ENCODE data around the gene COL13A1. TPM values are rescaled to one million over a fixed set of nuclear protein-coding genes. Genes with fewer than 3 reads are reported as not detected.

Gene COL13A1
- total RNA-seq, 2 experiments from 2014 or later = not detected

DNA sequence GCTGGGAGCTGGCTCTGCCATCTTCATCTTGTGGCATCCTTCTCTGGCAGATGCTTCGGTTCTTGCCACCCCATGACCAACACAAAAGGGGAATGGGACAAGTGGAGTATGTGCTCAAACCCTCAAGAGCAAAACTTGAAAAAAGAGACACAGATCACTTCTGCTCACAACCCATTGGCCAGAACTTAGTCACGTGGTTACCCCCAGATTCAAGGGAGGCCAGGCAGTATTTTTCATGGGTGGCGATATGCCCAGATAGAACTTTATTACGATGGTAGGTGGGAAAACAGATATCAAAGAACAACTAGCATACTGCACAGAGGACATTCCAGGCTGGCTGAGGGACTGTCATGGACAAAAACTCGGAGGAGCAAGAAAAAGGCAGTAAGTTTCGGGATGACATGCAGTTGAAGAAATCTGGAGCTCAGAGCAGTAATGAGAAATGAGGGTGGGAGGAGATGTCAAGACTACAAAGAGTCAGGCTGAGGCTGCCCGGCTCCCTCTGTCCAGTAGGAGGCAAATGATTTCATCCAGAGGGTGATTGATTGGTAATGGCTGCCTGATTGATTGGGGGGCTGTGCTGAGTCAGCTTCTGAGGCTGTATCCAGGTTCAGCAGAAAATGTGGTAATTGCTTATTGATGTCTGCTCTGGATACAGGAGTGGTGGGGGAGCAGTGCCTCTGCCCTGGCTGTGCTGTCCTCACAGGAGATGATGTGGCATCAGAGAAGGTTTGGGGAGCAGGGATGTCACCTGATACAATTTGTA is 25.3 kb downstream of the COL13A1 start:
- no peaks in the 10 kb centered on the region for H3K36me3 Mint-ChIP-seq (ENCODE audit: low read depth)
- peaks cover 7% of the 10 kb centered on the region for H3K4me1 Mint-ChIP-seq (ENCODE audit: low read depth)
- ChIA-PET CTCF (interaction anchor here (1.9 kb wide), 1 partner anchor 88 kb away, joined by 4 read pairs; no protein-coding TSS in a partner anchor), POLR2A (no interaction called here)
- H3K9me3 Mint-ChIP-seq (ENCODE audit: insufficient read depth) = no peaks in the 10 kb centered on the region
- no peak overlapping the region for H3K4me3 Mint-ChIP-seq
- peaks cover 16% of the 10 kb centered on the region for H3K27me3 Mint-ChIP-seq (ENCODE audit: low read depth)
- ATAC-seq (no peak), DNase-seq (no peak)
- H3K27ac Mint-ChIP-seq = no peak overlapping the region

DNA sequence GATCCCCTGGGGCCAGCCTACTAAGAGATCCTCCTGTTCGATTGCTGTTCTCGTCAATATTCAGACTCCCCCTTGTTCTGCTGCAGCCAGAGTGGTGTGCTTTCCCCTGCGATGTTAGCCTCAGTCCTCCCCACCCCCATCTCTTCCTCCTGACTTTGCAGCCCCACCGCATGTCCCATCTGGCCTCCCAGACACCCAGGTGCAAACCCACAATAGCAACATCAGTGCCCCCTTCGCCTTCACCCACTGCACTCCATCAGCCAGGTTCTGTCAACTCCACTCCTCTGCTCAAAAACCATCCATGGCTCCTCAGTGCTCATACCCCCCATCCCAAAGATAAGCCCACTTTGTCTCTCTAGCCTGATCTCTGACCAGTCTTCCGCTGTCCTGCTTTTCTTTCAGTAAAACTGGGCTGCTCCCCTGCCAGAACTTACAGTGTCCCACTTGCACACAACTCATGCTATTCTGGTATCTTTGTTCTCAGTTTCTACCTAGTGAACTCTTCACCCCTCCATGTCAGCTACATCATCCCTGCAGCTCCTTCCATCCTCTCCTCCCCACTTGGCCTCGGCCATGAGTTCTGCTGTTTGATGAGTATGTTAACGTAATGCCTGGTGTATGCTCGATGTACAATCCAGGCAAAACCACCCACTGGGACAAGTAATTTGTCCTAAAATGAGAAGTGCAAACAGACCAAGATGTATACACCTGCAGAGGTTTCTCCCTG is 26.6 kb downstream of the COL13A1 start:
- no peak overlapping the region for H3K4me3 Mint-ChIP-seq
- H3K36me3 Mint-ChIP-seq (ENCODE audit: low read depth) = no peaks in the 10 kb centered on the region
- H3K27ac Mint-ChIP-seq = no peak overlapping the region
- no peaks in the 10 kb centered on the region for H3K9me3 Mint-ChIP-seq (ENCODE audit: insufficient read depth)
- POLR2A ChIA-PET = no interaction called here
- ATAC-seq (no peak), DNase-seq (no peak)
- H3K4me1 Mint-ChIP-seq (ENCODE audit: low read depth) = peaks cover 7% of the 10 kb centered on the region
- CTCF ChIA-PET = no interaction called here
- peaks cover 20% of the 10 kb centered on the region for H3K27me3 Mint-ChIP-seq (ENCODE audit: low read depth)

GRCh38 chr10:69829775-69830174 is 28.1 kb downstream of the COL13A1 start:
- DNase-seq = no peak
- H3K27me3 Mint-ChIP-seq (ENCODE audit: low read depth) = peaks cover 28% of the 10 kb centered on the region

DNA sequence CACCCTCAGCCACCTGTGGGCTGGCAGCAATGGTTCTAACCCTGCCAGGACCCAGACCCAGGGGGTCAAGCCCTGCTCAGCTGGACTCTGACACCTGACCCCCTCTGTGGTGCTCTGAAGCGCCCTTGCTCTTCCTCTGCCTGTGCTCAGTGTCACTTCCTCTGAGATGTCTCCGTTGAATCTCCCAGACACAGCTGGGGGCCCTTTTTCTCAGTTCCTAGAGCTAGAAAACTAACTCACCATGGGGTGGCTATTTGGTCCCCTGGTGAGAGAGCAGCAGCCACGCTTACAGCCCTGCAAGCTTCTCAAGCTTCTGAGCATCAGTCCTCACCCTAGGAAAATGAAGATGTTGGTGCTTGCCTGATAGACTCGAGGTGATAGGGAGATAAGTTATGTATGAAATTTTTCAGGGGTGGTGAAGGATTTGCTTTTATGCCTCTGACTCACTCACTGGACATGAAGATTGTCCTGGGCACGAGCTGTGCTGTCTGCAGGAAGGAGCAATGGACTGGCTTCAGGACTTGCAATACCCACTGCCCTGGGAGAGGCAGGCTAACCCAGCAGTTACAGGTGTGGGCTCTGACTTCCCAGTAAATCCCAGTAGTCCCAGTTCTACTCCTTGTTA is 29.6 kb downstream of the COL13A1 start:
- Mint-ChIP-seq H3K4me1 (ENCODE audit: low read depth) (peaks cover 7% of the 10 kb centered on the region), H3K4me3 (no peak overlapping the region), H3K27ac (no peak overlapping the region), H3K27me3 (ENCODE audit: low read depth) (peaks cover 37% of the 10 kb centered on the region), H3K9me3 (ENCODE audit: insufficient read depth) (no peaks in the 10 kb centered on the region), H3K36me3 (ENCODE audit: low read depth) (no peaks in the 10 kb centered on the region)
- ChIA-PET POLR2A (no interaction called here), CTCF (no interaction called here)
- DNase-seq (no peak), ATAC-seq (no peak)

More at GRCh38 chr10:69829775-69830174, 28.1 kb downstream of the COL13A1 start:
- Mint-ChIP-seq H3K4me3 (no peak overlapping the region), H3K4me1 (ENCODE audit: low read depth) (peaks cover 7% of the 10 kb centered on the region), H3K36me3 (ENCODE audit: low read depth) (no peaks in the 10 kb centered on the region), H3K27ac (no peak overlapping the region), H3K9me3 (ENCODE audit: insufficient read depth) (no peaks in the 10 kb centered on the region)
- no peak for ATAC-seq
- CTCF ChIA-PET = no interaction called here
- POLR2A ChIA-PET = no interaction called here

DNA sequence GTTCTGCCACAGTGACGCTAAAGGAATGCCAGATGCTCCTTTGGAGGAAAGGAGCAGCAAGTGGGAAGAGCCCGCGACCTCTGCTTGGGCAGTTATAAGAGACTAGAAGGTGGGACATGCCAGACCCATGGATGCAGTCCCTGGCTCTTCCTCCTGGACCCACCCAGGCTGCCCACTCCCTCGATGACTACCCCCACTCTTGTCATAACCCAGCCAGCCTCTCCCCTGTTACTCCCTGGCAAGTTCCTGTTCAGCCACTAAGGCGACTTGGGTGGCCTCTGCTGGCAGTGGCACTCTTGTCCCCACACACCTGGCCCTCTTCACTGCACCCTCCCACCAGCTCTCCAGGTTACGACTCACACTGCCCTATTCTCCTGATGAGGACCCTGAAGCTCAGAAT is 33.5 kb downstream of the COL13A1 start:
- ATAC-seq (no peak), DNase-seq (no peak)
- H3K27me3 Mint-ChIP-seq (ENCODE audit: low read depth) = peaks cover 23% of the 10 kb centered on the region
- H3K4me3 Mint-ChIP-seq = no peak overlapping the region
- H3K4me1 Mint-ChIP-seq (ENCODE audit: low read depth) = no peaks in the 10 kb centered on the region
- ChIA-PET CTCF (interaction anchor here (1.1 to 1.2 kb wide), 2 partner anchors 80 to 123 kb away, joined by 3 to 4 read pairs; no protein-coding TSS in a partner anchor), POLR2A (interaction anchor here (0.6 kb wide), 1 partner anchor 36 kb away, joined by 3 read pairs; no protein-coding TSS in a partner anchor)
- H3K9me3 Mint-ChIP-seq (ENCODE audit: insufficient read depth) = no peaks in the 10 kb centered on the region
- H3K36me3 Mint-ChIP-seq (ENCODE audit: low read depth) = no peaks in the 10 kb centered on the region
- no peak overlapping the region for H3K27ac Mint-ChIP-seq

DNA sequence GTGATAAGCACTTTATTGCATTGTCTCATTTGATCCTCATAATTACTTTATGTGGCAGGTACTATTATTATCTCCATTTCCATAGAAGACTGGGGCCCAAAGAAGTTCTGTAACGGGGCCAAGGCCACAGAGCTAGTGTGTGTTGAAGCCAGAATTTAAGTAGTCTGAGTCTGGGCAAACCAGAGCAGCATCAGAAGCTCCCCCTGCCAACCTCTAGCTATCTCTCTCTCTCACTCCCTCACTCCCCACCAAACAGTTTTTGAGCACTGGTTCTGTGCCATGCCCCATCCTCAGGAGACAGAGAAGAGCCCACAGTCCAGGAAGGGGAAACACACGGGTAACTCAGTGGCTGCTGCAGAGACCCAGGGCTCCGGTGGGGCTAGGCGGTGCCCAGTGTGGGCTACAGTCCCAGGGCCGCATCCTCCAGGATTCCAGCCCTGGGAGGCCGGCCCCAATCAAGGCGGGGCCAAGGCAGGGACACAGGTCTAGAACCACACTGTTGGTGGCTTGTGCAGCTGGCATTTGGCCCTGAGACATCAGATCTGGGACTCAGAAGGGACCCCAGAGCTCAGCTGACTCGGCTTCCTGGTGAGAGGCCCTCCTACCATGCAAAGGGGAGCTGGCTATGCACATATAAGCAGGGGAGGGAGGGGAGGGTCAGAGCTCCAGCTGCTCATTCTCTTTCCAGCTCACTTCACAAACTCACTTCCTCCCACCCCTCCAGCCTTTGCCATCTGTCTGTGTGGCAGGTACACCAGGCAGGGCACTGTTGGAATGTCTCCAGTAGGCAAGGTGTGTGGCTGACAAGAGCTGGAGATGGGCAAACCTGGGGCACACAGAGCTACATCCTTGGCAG is 34.4 kb downstream of the COL13A1 start:
- DNase-seq (no peak), ATAC-seq (no peak)
- ChIA-PET POLR2A (interaction anchor here (0.6 kb wide), 1 partner anchor 35 kb away, joined by 3 read pairs; no protein-coding TSS in a partner anchor), CTCF (interaction anchor here (0.7 to 1.2 kb wide), 3 partner anchors 35 to 122 kb away, joined by 3 to 4 read pairs (median 4); partner anchors contain the start of gene COL13A1)
- Mint-ChIP-seq H3K9me3 (ENCODE audit: insufficient read depth) (no peaks in the 10 kb centered on the region), H3K27me3 (ENCODE audit: low read depth) (peaks cover 23% of the 10 kb centered on the region), H3K27ac (no peak overlapping the region), H3K4me3 (no peak overlapping the region), H3K4me1 (ENCODE audit: low read depth) (no peaks in the 10 kb centered on the region), H3K36me3 (ENCODE audit: low read depth) (no peaks in the 10 kb centered on the region)

DNA sequence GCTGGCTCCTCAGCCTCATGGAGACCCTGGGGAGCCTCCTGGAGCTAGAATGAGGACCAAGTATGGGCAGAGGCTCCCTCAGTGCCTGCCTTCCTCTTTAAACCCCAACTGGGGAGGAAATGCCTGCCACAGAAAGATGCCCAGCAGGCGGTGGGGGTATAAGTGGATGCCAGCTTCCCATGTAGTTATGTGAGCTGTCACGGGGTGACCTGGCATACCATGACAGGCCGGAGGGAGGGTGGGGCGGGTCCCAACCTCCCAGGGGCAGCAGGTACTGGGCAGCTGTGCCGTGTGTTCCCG is 35.0 kb downstream of the COL13A1 start:
- no peaks in the 10 kb centered on the region for H3K36me3 Mint-ChIP-seq (ENCODE audit: low read depth)
- ChIA-PET CTCF (interaction anchor here (0.7 to 1.2 kb wide), 2 partner anchors 35 to 79 kb away, joined by 4 read pairs; partner anchors contain the start of gene COL13A1), POLR2A (no interaction called here)
- no peak overlapping the region for H3K27ac Mint-ChIP-seq
- H3K4me3 Mint-ChIP-seq = no peak overlapping the region
- H3K4me1 Mint-ChIP-seq (ENCODE audit: low read depth) = no peaks in the 10 kb centered on the region
- DNase-seq = no peak
- no peaks in the 10 kb centered on the region for H3K9me3 Mint-ChIP-seq (ENCODE audit: insufficient read depth)
- no peak for ATAC-seq
- peaks cover 26% of the 10 kb centered on the region for H3K27me3 Mint-ChIP-seq (ENCODE audit: low read depth)

- POLR2A ChIA-PET = no interaction called here
- Mint-ChIP-seq H3K9me3 (ENCODE audit: insufficient read depth) (no peaks in the 10 kb centered on the region), H3K36me3 (ENCODE audit: low read depth) (no peaks in the 10 kb centered on the region), H3K4me3 (no peak overlapping the region), H3K27ac (no peak overlapping the region), H3K27me3 (ENCODE audit: low read depth) (peaks cover 26% of the 10 kb centered on the region), H3K4me1 (ENCODE audit: low read depth) (no peaks in the 10 kb centered on the region)
- no peak for DNase-seq
- CTCF ChIA-PET = no interaction called here
- ATAC-seq = no peak
Observed at GRCh38 chr10:69837261-69837660, 35.6 kb downstream of the COL13A1 start.

DNA sequence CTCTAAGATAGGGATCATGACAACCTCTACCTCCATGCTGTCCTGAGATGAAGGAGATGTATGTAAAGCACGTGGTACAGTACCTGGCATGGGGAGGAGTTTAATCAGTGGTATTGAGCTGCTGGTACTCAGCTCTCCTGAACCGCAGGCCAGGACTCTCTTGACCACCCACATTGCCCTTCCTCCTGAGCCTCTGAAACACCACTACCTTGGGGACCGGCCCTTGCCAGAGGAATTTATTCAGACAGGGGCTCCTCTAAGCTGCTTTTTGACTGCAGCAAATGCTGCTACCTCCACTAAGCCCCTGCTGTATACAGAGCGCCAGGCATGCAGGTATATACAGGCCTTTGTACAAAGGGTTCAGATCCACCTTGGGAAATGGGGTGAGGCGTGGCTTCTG is 36.7 kb downstream of the COL13A1 start:
- ATAC-seq (no peak), DNase-seq (no peak)
- H3K4me1 Mint-ChIP-seq (ENCODE audit: low read depth) = no peaks in the 10 kb centered on the region
- H3K27me3 Mint-ChIP-seq (ENCODE audit: low read depth) = peaks cover 21% of the 10 kb centered on the region
- no peaks in the 10 kb centered on the region for H3K36me3 Mint-ChIP-seq (ENCODE audit: low read depth)
- no peak overlapping the region for H3K27ac Mint-ChIP-seq
- no peaks in the 10 kb centered on the region for H3K9me3 Mint-ChIP-seq (ENCODE audit: insufficient read depth)
- no peak overlapping the region for H3K4me3 Mint-ChIP-seq
- CTCF ChIA-PET = no interaction called here
- POLR2A ChIA-PET = no interaction called here

DNA sequence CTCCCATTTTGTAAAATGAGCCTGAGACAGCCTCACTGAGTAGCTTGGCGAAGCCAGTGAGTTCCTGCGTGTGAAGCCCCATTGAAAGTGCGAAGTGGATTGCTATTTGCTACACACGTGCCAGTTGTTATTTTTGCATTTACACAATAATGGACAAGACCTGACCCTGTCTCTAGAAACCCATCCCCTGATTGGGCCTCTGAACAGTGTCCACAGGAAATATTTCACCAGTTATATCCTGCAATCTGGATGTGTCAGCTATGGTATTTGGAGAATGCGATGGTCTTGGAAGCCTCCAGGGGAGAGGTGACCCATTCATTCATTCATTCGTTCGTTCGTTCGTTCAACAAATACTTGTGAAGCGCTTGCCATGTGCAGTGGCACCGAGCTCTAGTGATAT is 37.1 kb downstream of the COL13A1 start:
- Mint-ChIP-seq H3K27me3 (ENCODE audit: low read depth) (peaks cover 17% of the 10 kb centered on the region), H3K4me3 (no peak overlapping the region), H3K36me3 (ENCODE audit: low read depth) (no peaks in the 10 kb centered on the region), H3K9me3 (ENCODE audit: insufficient read depth) (no peaks in the 10 kb centered on the region), H3K4me1 (ENCODE audit: low read depth) (no peaks in the 10 kb centered on the region), H3K27ac (no peak overlapping the region)
- ATAC-seq (no peak), DNase-seq (no peak)
- ChIA-PET CTCF (no interaction called here), POLR2A (no interaction called here)

GRCh38 chr10:69839696-69840345 is 38.1 kb downstream of the COL13A1 start:
- H3K36me3 Mint-ChIP-seq (ENCODE audit: low read depth) = no peaks in the 10 kb centered on the region
- no peak for DNase-seq
- no peak overlapping the region for H3K27ac Mint-ChIP-seq
- H3K4me1 Mint-ChIP-seq (ENCODE audit: low read depth) = no peaks in the 10 kb centered on the region
- ChIA-PET CTCF (no interaction called here), POLR2A (no interaction called here)
- H3K4me3 Mint-ChIP-seq = no peak overlapping the region
- peaks cover 18% of the 10 kb centered on the region for H3K27me3 Mint-ChIP-seq (ENCODE audit: low read depth)
- ATAC-seq = no peak
- no peaks in the 10 kb centered on the region for H3K9me3 Mint-ChIP-seq (ENCODE audit: insufficient read depth)

Data from activated CD8-positive, alpha-beta T cell treated with anti-CD3 and anti-CD28 coated beads, Interleukin-2, amount 10 ng/mL, durations not matched to agents 7 days and 5 days (primary cell).